Activated CD8-positive, alpha-beta T cell treated with anti-CD3 and anti-CD28 coated beads for 36 hours (primary cell): ENCODE measurements around the gene ITPRIP. TPM values are rescaled to one million over a fixed set of nuclear protein-coding genes. Genes with fewer than 3 reads are reported as not detected.
A peak's percentile ranks its signal among the peaks of the same experiment; 100 is the strongest.

Source experiments
- ATAC-seq: fragments of 200-7000 bp; cut with Tn5 transposase; one replicate; pipeline ENCODE4 v1.10.0; 2021; ENCODE audit warnings: mild to moderate bottlenecking, moderate library complexity
- CTCF ChIA-PET: fragments of 350-600 bp; sonication (Branson Sonifier 250); formaldehyde crosslinking; loops from one replicate; lab custom pipeline; 2021; ENCODE audit warnings: antibody characterized with exemption; lab: Charles Lee
- POLR2A ChIA-PET: fragments of 350-600 bp; sonication (Branson Sonifier 250); formaldehyde crosslinking; loops from one replicate; lab custom pipeline; 2021; ENCODE audit warnings: antibody characterized with exemption; lab: Charles Lee
- DNase-seq: peaks from one replicate; pipeline ENCODE4 v3.0.0-alpha.2; 2020
- H3K27ac Mint-ChIP-seq: one replicate; pipeline ENCODE4 v1.8.0; 2021; ENCODE audit warnings: mild to moderate bottlenecking, mixed read lengths
- H3K27me3 Mint-ChIP-seq: one replicate; pipeline ENCODE4 v1.8.0; 2021; ENCODE audit warnings: mixed read lengths
- H3K36me3 Mint-ChIP-seq: one replicate; pipeline ENCODE4 v1.8.0; 2021; ENCODE audit warnings: low read depth, mixed read lengths
- H3K4me1 Mint-ChIP-seq: one replicate; pipeline ENCODE4 v1.8.0; 2021; ENCODE audit warnings: low read depth, mixed read lengths
- H3K4me3 Mint-ChIP-seq: one replicate; pipeline ENCODE4 v1.8.0; 2021; ENCODE audit warnings: mild to moderate bottlenecking, moderate library complexity, mixed read lengths
- H3K9me3 Mint-ChIP-seq: one replicate; pipeline ENCODE4 v1.8.0; 2021; ENCODE audit warnings: mixed read lengths
- intact Hi-C: fragments of 100-400 bp; cut with micrococcal nuclease; formaldehyde crosslinking; loops from one replicate; pipeline ENCODE4 v1.10.0; 2022
- total RNA-seq, 2 experiments: library from RNA; stranded (reverse); gene quantifications; one replicate each; pipeline ENCODE4 v1.2.3, GENCODE V29; 2021
- TF ChIP-seq, protein P1 (sequence below): fragments of 200-600 bp; IDR thresholded peaks from one replicate; pipeline ENCODE4 v1.8.0; 2022; ENCODE audit warnings: antibody characterized with exemption, mild to moderate bottlenecking

ITPRIP gene
- total RNA-seq, 2 experiments from 2014 or later, result 18.3 to 18.9 TPM

DNA sequence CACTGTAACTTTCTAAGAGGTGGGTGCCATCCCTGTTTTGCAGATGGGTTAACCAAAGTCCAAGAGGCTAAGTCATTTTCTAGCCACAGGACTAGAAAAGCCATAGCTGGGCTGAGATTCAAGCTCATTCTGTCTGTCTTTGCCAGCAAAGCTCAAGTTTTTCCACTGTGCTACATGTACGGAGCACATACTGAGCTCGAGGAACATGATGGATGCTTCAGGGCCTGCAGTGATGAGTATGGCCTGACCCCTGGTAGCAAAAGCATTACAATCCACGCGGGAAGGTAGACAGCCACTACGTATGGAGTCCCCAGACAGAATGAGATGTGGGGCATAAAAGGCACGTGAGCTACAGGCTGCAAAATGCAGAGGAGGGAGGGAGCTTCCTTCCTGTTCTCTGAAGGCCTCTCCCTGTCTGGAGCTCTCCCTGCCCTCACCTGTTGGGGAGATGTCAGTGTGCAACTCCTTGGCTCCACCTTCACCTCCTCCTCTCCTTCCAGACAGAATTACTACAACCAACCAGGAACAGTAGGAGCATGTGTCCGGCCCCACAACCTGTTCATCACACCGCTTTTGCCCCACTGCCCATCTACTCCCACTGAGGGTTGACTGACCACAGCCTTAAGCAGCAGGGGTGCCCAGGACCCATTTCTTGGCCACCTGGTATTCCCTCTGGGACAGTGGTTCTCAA lies 16.4 kb downstream of the ITPRIP start:
- H3K4me3 Mint-ChIP-seq, result peak overlapping the region; percentile 16
- H3K36me3 Mint-ChIP-seq, result peaks cover 33% of the 10 kb centered on the region
- no peak for ATAC-seq
- H3K27me3 Mint-ChIP-seq, result no peaks in the 10 kb centered on the region
- H3K27ac Mint-ChIP-seq, result peak overlapping the region; percentile 82
- ChIA-PET CTCF (interaction anchor here (0.9 to 5.3 kb wide), 7 partner anchors 16 to 49 kb away, joined by 3 to 28 read pairs (median 5); partner anchors contain the start of gene CFAP58), POLR2A (interaction anchor here (0.8 to 5.1 kb wide), 4 partner anchors 9 to 26 kb away, joined by 3 to 30 read pairs (median 12); partner anchors contain the start of gene ITPRIP)
- TF ChIP-seq, protein P1, sequence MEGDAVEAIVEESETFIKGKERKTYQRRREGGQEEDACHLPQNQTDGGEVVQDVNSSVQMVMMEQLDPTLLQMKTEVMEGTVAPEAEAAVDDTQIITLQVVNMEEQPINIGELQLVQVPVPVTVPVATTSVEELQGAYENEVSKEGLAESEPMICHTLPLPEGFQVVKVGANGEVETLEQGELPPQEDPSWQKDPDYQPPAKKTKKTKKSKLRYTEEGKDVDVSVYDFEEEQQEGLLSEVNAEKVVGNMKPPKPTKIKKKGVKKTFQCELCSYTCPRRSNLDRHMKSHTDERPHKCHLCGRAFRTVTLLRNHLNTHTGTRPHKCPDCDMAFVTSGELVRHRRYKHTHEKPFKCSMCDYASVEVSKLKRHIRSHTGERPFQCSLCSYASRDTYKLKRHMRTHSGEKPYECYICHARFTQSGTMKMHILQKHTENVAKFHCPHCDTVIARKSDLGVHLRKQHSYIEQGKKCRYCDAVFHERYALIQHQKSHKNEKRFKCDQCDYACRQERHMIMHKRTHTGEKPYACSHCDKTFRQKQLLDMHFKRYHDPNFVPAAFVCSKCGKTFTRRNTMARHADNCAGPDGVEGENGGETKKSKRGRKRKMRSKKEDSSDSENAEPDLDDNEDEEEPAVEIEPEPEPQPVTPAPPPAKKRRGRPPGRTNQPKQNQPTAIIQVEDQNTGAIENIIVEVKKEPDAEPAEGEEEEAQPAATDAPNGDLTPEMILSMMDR, result no peak
- intact Hi-C loops, result no loop called here
- H3K9me3 Mint-ChIP-seq, result no peaks in the 10 kb centered on the region
- no peak for DNase-seq
- peaks cover 85% of the 10 kb centered on the region for H3K4me1 Mint-ChIP-seq

DNA sequence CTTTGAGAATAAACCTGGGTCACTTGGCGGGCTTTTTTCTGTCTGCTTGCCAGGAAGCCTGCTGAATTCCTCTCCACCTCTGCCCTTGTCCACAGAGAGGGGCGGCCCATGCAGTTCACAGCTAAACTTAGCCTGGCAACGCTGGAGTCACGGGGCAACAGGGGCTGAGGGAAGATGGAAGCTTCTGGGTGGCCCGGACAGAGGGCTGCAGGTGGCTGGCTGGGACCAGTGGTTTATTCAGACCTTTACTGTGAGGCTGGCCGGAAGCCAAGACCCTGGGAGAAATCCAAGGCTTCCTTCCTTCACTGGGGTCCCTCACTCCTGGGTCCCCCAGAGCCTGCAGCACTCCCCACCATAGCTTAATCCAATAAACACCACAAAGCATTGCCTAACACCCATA lies 17.0 kb downstream of the ITPRIP start:
- ChIA-PET POLR2A (interaction anchor here (0.8 to 3.9 kb wide), 3 partner anchors 8 to 27 kb away, joined by 3 to 21 read pairs (median 3); no protein-coding TSS in a partner anchor), CTCF (interaction anchor here (0.9 to 5.3 kb wide), 6 partner anchors 15 to 48 kb away, joined by 3 to 28 read pairs (median 6); partner anchors contain the start of gene CFAP58)
- H3K36me3 Mint-ChIP-seq, result peaks cover 29% of the 10 kb centered on the region
- no peaks in the 10 kb centered on the region for H3K9me3 Mint-ChIP-seq
- H3K27me3 Mint-ChIP-seq, result no peaks in the 10 kb centered on the region
- H3K4me3 Mint-ChIP-seq, result no peak overlapping the region
- peaks cover 79% of the 10 kb centered on the region for H3K4me1 Mint-ChIP-seq
- H3K27ac Mint-ChIP-seq, result peak overlapping the region; percentile 82
- TF ChIP-seq, protein P1, result no peak
- intact Hi-C loops, result no loop called here
- DNase-seq, result no peak
- no peak for ATAC-seq

DNA sequence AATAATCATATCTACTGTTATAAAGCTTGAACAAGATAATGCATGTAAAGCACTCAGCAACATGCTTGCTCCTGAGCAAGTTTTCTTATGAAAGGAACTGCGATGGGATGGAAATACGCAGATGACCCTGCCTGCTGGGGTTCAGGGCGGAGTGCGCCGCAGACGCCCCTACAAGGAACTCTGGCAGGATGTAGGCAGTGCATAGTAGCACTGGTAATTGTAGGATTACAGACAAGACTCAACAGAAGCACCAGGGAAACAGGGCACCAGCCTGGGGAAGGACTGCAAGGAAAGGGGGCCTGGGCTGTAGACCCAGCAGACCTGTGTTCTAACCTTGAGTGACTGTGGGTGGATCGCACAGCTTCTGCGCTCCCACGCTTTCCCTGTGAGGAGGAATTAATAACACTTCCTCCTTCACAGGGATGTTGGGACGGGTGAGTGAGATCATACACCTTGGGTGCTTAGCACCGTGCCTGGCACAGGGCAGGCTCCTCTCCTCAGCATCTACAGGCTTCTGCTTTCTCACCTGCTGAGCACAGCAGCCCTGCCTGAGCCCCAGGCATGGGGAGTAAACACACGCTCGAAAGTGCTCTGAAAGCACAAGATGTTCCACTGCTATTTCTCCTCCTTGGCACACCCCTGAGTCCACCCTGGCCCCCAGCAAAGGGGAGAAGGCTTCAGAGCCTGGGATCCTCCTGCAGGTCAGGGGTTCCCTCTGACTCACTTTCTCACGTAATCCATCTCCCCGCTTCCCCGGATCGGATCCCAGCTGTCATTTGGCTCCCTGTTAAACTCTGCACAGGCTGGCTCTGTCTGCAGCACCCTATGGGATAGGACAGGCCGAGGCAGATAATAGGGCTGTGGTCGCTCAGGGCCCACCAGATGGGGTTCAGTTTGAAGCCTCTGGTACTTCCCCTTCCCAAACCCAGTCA lies 19.2 kb downstream of the ITPRIP start:
- POLR2A ChIA-PET, result interaction anchor here (0.8 kb wide), 1 partner anchor 39 kb away, joined by 3 read pairs; no protein-coding TSS in a partner anchor
- Mint-ChIP-seq H3K36me3 (peaks cover 17% of the 10 kb centered on the region), H3K27me3 (no peaks in the 10 kb centered on the region), H3K4me1 (peaks cover 59% of the 10 kb centered on the region), H3K9me3 (no peaks in the 10 kb centered on the region), H3K4me3 (no peak overlapping the region), H3K27ac (no peak overlapping the region)
- CTCF ChIA-PET, result interaction anchor here (0.6 to 5.3 kb wide), 3 partner anchors 7 to 28 kb away, joined by 3 to 28 read pairs (median 19); no protein-coding TSS in a partner anchor
- intact Hi-C loops, result no loop called here
- DNase-seq (no peak), ATAC-seq (no peak)
- TF ChIP-seq, protein P1, result no peak

DNA sequence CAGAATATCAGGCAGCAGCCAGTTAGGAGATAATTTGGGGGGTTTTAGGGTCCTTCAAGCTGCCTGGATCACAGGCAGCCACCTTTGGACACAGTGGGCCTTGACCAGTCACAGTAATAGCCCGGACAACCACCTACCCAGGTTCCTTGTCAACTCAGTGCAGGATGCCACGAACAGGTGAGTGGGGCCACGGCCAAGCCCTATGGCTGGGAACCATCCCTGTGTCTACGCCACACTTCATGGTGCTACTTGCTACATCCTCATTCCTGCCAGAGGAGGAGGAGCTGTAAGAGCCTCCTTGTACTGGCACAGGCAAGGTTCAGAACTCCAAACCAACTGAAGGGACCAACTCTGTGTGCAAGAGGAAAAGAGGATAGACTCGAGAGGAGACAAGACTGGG lies 19.9 kb downstream of the ITPRIP start:
- ChIA-PET CTCF (interaction anchor here (1.5 to 5.3 kb wide), 2 partner anchors 12 to 44 kb away, joined by 4 to 28 read pairs; no protein-coding TSS in a partner anchor), POLR2A (interaction anchor here (0.8 kb wide), 1 partner anchor 38 kb away, joined by 3 read pairs; no protein-coding TSS in a partner anchor)
- Mint-ChIP-seq H3K9me3 (no peaks in the 10 kb centered on the region), H3K27me3 (no peaks in the 10 kb centered on the region), H3K4me1 (peaks cover 52% of the 10 kb centered on the region), H3K27ac (no peak overlapping the region), H3K4me3 (no peak overlapping the region), H3K36me3 (peaks cover 16% of the 10 kb centered on the region)
- ATAC-seq (no peak), DNase-seq (no peak)
- intact Hi-C loops, result no loop called here
- TF ChIP-seq, protein P1, result no peak
